Activated naive CD4-positive, alpha-beta T cell treated with anti-CD3 and anti-CD28 coated beads, Interleukin-2, amount 50 U/mL, for 72 hours (primary cell): ENCODE results near the gene PCDH20. TPM values are rescaled to one million over a fixed set of nuclear protein-coding genes. Genes with fewer than 3 reads are reported as not detected.
"Not testable (repeated sequence)": the region's sequence is repeated elsewhere in the genome, so short reads cannot be mapped to it uniquely, and the experiment has no call there.

Experiments used
- ATAC-seq, 2 donors: fragments of 150-1000 bp; cut with Tn5 transposase; 2 replicates each; pipeline ENCODE4 v1.10.0; 2021; ENCODE audit warnings: mild to moderate bottlenecking in 2 of 2, moderate library complexity in 2 of 2
- DNase-seq, 2 donors: peaks; one replicate each; pipeline ENCODE4 v3.0.0; 2021 to 2022; ENCODE audit warnings: low spot score in 2 of 2
- H3K27ac Mint-ChIP-seq, 2 donors: one replicate each; pipeline ENCODE4 v1.8.0; 2022; ENCODE audit warnings: mild to moderate bottlenecking in 2 of 2, mixed read lengths in 2 of 2
- H3K36me3 Mint-ChIP-seq, 2 donors: one replicate each; pipeline ENCODE4 v1.8.0; 2022; ENCODE audit warnings: mixed read lengths in 2 of 2
- H3K9me3 Mint-ChIP-seq, 2 donors: one replicate each; pipeline ENCODE4 v1.8.0; 2022; ENCODE audit warnings: mixed read lengths in 2 of 2
- total RNA-seq, 2 donors: library from RNA; stranded (reverse); gene quantifications; one replicate each; pipeline ENCODE4 v1.2.3, GENCODE V29; 2022

The PCDH20 gene
- total RNA-seq, 2 donors from 2014 or later = not detected

DNA sequence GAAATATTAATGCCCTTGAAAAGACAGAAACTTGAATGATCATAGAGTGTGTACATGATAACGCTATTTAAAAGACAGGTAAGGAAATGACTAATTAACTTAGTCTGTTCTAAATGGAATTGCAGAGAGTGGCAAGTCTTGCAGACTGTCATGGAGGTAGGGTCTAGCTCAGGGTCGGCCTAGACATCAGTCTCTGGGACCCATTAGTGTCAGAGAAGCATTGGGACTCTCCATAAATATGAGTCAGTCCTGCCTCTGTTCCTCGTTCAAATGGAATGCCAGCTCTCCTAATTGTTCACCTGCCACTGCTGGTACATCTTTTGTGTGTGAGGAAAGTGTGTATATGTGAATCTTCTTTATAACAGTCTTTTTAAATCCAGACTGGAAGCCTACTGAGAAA lies 28.0 kb downstream of the PCDH20 start:
- Mint-ChIP-seq H3K9me3 (peaks cover 4 to 11% of the 10 kb centered on the region in 2 donors), H3K27ac (no peak overlapping the region), H3K36me3 (no peaks in the 10 kb centered on the region)
- ATAC-seq (no peak), DNase-seq (no peak)

DNA sequence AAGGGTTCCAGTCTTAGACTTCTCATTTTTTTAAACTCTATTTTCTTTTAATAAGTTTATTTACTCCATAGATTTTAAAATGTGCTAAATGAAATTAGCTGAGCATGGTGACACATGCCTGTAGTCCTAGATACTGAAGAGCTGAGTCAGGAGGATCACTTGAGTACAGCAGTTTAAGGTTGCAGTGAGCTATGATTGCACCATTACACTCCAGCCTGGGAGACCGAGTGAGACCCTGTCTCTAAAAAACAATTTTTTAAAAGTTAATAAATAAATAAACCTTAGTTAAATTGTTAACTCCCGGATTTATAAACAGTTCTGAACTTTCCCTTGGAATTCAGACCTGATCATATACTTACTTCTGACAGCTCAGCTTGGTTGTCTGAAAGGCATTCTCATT lies 32.5 kb downstream of the PCDH20 start:
- DNase-seq = no peak
- Mint-ChIP-seq H3K27ac (no peak overlapping the region), H3K36me3 (no peaks in the 10 kb centered on the region), H3K9me3 (peaks cover 9 to 19% of the 10 kb centered on the region in 2 donors)
- no peak for ATAC-seq

DNA sequence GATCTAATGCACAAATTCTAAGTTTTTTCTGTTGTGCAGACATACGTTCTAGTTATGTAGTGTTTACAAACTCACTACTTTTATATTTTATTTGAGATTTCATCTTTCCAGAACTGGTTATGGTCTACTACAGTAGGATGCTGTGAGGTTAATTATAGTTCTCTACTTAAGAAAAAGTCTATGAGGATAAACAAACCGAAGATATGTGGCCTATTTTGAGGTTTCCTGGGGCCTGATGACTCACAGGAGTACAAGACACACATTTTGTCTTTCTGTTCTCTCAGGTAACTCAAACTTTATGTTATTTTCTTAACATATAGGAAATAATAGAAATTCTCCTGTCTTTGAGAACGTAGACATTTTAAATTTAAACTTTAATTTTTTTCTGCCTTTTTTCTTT lies 45.1 kb downstream of the PCDH20 start:
- H3K9me3 Mint-ChIP-seq = peaks cover 10 to 15% of the 10 kb centered on the region in 2 donors
- ATAC-seq = no peak
- peaks cover 0 to 6% of the 10 kb centered on the region in 2 donors for H3K36me3 Mint-ChIP-seq

DNA sequence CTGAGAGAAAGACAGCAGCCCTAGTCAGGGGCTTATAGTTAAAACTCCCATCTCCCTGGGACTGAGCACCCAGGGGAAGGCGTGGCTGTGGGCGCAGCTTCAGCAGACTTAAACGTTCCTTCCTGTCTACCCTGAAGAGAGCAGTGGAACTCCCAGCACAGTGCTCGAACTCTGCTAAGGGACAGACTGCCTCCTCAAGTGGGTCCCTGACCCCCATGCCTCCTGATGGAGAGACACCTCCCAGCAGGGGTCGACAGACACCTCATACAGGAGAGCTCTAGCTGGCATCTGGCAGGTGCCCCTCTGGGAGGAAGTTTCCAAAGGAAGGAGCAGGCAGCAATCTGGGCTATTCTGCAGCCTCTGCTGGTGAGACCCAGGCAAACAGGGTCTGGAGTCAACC lies 51.0 kb downstream of the PCDH20 start:
- not testable (repeated sequence) for ATAC-seq, H3K27ac Mint-ChIP-seq, DNase-seq
- H3K36me3 Mint-ChIP-seq = peaks cover 6 to 13% of the 10 kb centered on the region in 2 donors
- H3K9me3 Mint-ChIP-seq = peaks cover 17 to 23% of the 10 kb centered on the region in 2 donors

More for the DNA sequence above, 45.1 kb downstream of the PCDH20 start:
- no peak overlapping the region for H3K27ac Mint-ChIP-seq
- DNase-seq = no peak

DNA sequence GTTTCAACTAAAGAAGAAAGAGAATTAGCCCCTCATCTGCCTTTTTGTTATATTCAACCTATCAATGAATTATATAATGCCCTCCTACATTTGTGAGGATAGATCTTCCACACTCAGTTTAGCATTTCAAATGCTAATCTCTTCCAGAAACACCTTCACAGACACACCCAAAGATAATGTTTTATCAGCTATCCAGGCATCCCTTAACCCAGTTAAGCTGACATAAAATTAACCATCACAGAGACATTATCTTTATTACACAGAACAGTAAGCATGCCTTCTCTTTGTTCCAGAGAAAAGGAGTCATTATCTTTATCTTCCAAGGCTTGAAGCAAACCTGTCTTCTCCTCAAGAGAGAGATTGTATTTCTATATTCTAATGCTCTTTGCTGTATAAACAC lies 53.1 kb downstream of the PCDH20 start:
- no peak for DNase-seq
- Mint-ChIP-seq H3K36me3 (peaks cover 6 to 13% of the 10 kb centered on the region in 2 donors), H3K9me3 (peaks cover 22% of the 10 kb centered on the region in 2 donors), H3K27ac (no peak overlapping the region)
- ATAC-seq = no peak
